Ovary (tissue), 3 donors: ENCODE results near the gene GUCA1A.

Experiments used
- EP300 ChIP-seq: sonication (generic); formaldehyde crosslinking; IDR thresholded peaks from one replicate; pipeline ENCODE4 v1.6.1; 2017; ENCODE audit warnings: antibody characterized with exemption
- POLR2A ChIP-seq: fragments of 450-650 bp; IDR thresholded peaks from one replicate; pipeline ENCODE4 v1.6.1; 2017; ENCODE audit warnings: antibody characterized with exemption, mild to moderate bottlenecking, moderate library complexity
- TF ChIP-seq, protein P1 (sequence below), 3 donors: fragments of 450-650 bp in 2 of 3; fragments of 200-600 bp in 1 of 3; IDR thresholded peaks; one replicate each; pipeline versions ENCODE4 v1.5.1 to v1.8.0; 2016 to 2022; ENCODE audit warnings: antibody characterized with exemption in 3 of 3, mild to moderate bottlenecking in 1 of 3
- donor health status: DM: no; HTN: no; CAD: no.

DNA sequence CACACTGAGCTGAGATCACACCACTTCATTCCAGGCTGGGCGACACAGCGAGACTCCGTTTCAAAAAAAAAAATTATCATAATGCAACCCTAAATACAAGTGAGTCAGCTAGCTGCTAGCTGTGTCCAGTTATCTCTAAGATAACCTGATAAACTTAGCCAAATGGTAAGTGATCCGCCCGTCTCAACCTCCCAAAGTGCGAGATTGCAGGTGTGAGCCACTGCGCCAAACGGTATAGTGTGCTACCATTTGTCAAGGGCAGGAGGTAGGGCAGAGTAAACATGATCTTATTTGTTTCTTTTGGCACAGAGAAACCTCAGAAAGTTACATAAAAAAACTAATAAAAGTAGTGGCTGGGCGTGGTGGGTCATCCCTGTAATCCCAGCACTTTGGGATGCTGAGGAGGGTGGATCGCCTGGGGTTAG lies 26.0 kb upstream of the GUCA1A start:
- TF ChIP-seq, protein P1, sequence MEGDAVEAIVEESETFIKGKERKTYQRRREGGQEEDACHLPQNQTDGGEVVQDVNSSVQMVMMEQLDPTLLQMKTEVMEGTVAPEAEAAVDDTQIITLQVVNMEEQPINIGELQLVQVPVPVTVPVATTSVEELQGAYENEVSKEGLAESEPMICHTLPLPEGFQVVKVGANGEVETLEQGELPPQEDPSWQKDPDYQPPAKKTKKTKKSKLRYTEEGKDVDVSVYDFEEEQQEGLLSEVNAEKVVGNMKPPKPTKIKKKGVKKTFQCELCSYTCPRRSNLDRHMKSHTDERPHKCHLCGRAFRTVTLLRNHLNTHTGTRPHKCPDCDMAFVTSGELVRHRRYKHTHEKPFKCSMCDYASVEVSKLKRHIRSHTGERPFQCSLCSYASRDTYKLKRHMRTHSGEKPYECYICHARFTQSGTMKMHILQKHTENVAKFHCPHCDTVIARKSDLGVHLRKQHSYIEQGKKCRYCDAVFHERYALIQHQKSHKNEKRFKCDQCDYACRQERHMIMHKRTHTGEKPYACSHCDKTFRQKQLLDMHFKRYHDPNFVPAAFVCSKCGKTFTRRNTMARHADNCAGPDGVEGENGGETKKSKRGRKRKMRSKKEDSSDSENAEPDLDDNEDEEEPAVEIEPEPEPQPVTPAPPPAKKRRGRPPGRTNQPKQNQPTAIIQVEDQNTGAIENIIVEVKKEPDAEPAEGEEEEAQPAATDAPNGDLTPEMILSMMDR (IDR thresholded peaks at IDR 0.05) = no peak
- TF ChIP-seq POLR2A (no peak), EP300 (no peak)
